AG08396 (cell line): ENCODE results near the gene NDST1.

ENCODE experiments used
- DNase-seq: peaks from one replicate; pipeline ENCODE4 v3.0.0; 2012; ENCODE audit warnings: low spot score, mixed read lengths

The NDST1 gene

GRCh38 chr5:150489360-150490295 lies 18.3 kb upstream of the NDST1 start:
- DNase-seq, result peak; percentile 61

GRCh38 chr5:150490296-150490669 lies 17.6 kb upstream of the NDST1 start:
- DNase-seq, result no peak

GRCh38 chr5:150490754-150491153 lies 17.2 kb upstream of the NDST1 start:
- DNase-seq, result no peak

- DNase-seq, result no peak
Observed at GRCh38 chr5:150491876-150492275, 16.1 kb upstream of the NDST1 start.

- DNase-seq, result peak; percentile 77
Observed at GRCh38 chr5:150492621-150493020, 15.3 kb upstream of the NDST1 start.

- DNase-seq, result no peak
Observed at GRCh38 chr5:150496098-150496497, 11.8 kb upstream of the NDST1 start.

- DNase-seq, result no peak
Observed at GRCh38 chr5:150496534-150496933, 11.4 kb upstream of the NDST1 start.

- DNase-seq, result peak; percentile 94
Observed at GRCh38 chr5:150497274-150497988, 10.5 kb upstream of the NDST1 start.

GRCh38 chr5:150497989-150498317 lies 10.0 kb upstream of the NDST1 start:
- DNase-seq, result no peak

GRCh38 chr5:150498501-150498900 lies 9.4 kb upstream of the NDST1 start:
- no peak for DNase-seq

GRCh38 chr5:150498971-150499370 lies 9.0 kb upstream of the NDST1 start:
- no peak for DNase-seq

GRCh38 chr5:150499437-150499956 lies 8.4 kb upstream of the NDST1 start:
- DNase-seq, result no peak

GRCh38 chr5:150500328-150500841 lies 7.5 kb upstream of the NDST1 start:
- no peak for DNase-seq

GRCh38 chr5:150500905-150501304 lies 7.0 kb upstream of the NDST1 start:
- DNase-seq, result no peak

GRCh38 chr5:150502106-150502505 lies 5.8 kb upstream of the NDST1 start:
- no peak for DNase-seq

- no peak for DNase-seq
Observed at GRCh38 chr5:150502847-150503246, 5.1 kb upstream of the NDST1 start.

- DNase-seq, result no peak
Observed at GRCh38 chr5:150503386-150503785, 4.5 kb upstream of the NDST1 start.

GRCh38 chr5:150503977-150504620 lies 3.8 kb upstream of the NDST1 start:
- DNase-seq, result peak; percentile 41

GRCh38 chr5:150505041-150505511 lies 2.9 kb upstream of the NDST1 start:
- DNase-seq, result no peak

GRCh38 chr5:150505816-150506215 lies 2.1 kb upstream of the NDST1 start:
- no peak for DNase-seq

GRCh38 chr5:150506571-150507473 lies 1.1 kb upstream of the NDST1 start:
- no peak for DNase-seq
